Stimulated activated CD4-positive, alpha-beta T cell treated with anti-CD3 and anti-CD28 coated beads, Interleukin-12 subunit alpha, Interleukin-12 subunit beta, amount 100 ng/mL, for 24 hours (primary cell): Measurements from ENCODE around the gene FAM210A.
A peak's percentile ranks its signal among the peaks of the same experiment; 100 is the strongest.

Experiments used
- DNase-seq, 2 experiments: peaks; one replicate each; pipeline ENCODE4 v3.0.0-alpha.2; 2020; ENCODE audit warnings: low read depth in 2 of 2

Gene FAM210A

GRCh38 chr18:13646633-13647032 lies 79.7 kb downstream of the FAM210A start:
- DNase-seq, result no peak

- DNase-seq, result no peak
Measured at GRCh38 chr18:13645093-13645492, 81.3 kb downstream of the FAM210A start.

GRCh38 chr18:13643261-13643751 lies 83.1 kb downstream of the FAM210A start:
- no peak for DNase-seq

- no peak for DNase-seq
Measured at GRCh38 chr18:13642440-13642827, 83.9 kb downstream of the FAM210A start.

GRCh38 chr18:13641551-13642439 lies 84.6 kb downstream of the FAM210A start:
- no peak for DNase-seq

GRCh38 chr18:13640266-13640860 lies 86.0 kb downstream of the FAM210A start:
- DNase-seq, result no peak

GRCh38 chr18:13638719-13639595 lies 87.4 kb downstream of the FAM210A start:
- no peak for DNase-seq

GRCh38 chr18:13635046-13635445 lies 91.3 kb downstream of the FAM210A start:
- DNase-seq, result no peak

- DNase-seq, result no peak
Measured at GRCh38 chr18:13633700-13634099, 92.7 kb downstream of the FAM210A start.

- DNase-seq, result no peak
Measured at GRCh38 chr18:13630716-13631268, 95.6 kb downstream of the FAM210A start.

GRCh38 chr18:13629841-13630715 lies 96.3 kb downstream of the FAM210A start:
- peak in 1 of 2 experiments; percentile 26 for DNase-seq

GRCh38 chr18:13628211-13628610 lies 98.1 kb downstream of the FAM210A start:
- no peak for DNase-seq

- no peak for DNase-seq
Measured at GRCh38 chr18:13627639-13628038, 98.7 kb downstream of the FAM210A start.

GRCh38 chr18:13626544-13626908 lies 99.8 kb downstream of the FAM210A start:
- no peak for DNase-seq

GRCh38 chr18:13625843-13626543 lies 100.4 kb downstream of the FAM210A start:
- no peak for DNase-seq

GRCh38 chr18:13625355-13625754 lies 101.0 kb downstream of the FAM210A start:
- no peak for DNase-seq

GRCh38 chr18:13624563-13625237 lies 101.7 kb downstream of the FAM210A start:
- DNase-seq, result no peak

GRCh38 chr18:13623871-13624270 lies 102.5 kb downstream of the FAM210A start:
- no peak for DNase-seq

- DNase-seq, result no peak
Measured at GRCh38 chr18:13623348-13623747, 103.0 kb downstream of the FAM210A start.

- no peak for DNase-seq
Measured at GRCh38 chr18:13622751-13623150, 103.6 kb downstream of the FAM210A start.
